Astrocyte of the cerebellum (primary cell): ENCODE measurements around the gene CAMK4.

Experiments used
- DNase-seq: peaks from one replicate; pipeline ENCODE4 v3.0.0-alpha.2; 2011; ENCODE audit warnings: low read depth
- H3K4me3 ChIP-seq: 2 replicates; pipeline ENCODE4 v1.5.1; 2011; ENCODE audit warnings: mild to moderate bottlenecking, low read depth, low read length, moderate library complexity
- CTCF ChIP-seq: IDR thresholded peaks from 2 replicates; pipeline ENCODE4 v1.5.1; 2012; ENCODE audit warnings: low read length, low read depth, moderate library complexity, mild to moderate bottlenecking; ENCODE audit errors: missing control alignments
- in situ Hi-C: cut with HindIII; loops from 2 replicates; pipeline ENCODE4 v1.10.0; 2017; ENCODE audit warnings: low sequenced_read_pairs

CAMK4 gene

GRCh38 chr5:111223787-111224560 is at the start of gene CAMK4:
Gene CAMK4 (plus strand): TSS chr5:111224384. CDS start chr5:111224484, 100 bp downstream.
- TF ChIP-seq CTCF, result no peak
- in situ Hi-C loops, result no loop called here
- peak; percentile 20 for DNase-seq
- H3K4me3 ChIP-seq, result peak within 1 kb of the TSS; percentile 63

GRCh38 chr5:111183064-111183463 is 41.1 kb upstream of the CAMK4 start:
- in situ Hi-C loops, result no loop called here
- DNase-seq, result no peak
- TF ChIP-seq CTCF, result no peak
- H3K4me3 ChIP-seq, result no peak overlapping the region

GRCh38 chr5:111187079-111187478 is 37.1 kb upstream of the CAMK4 start:
- in situ Hi-C loops, result no loop called here
- TF ChIP-seq CTCF, result no peak
- DNase-seq, result no peak
- no peak overlapping the region for H3K4me3 ChIP-seq

GRCh38 chr5:111194053-111194452 is 30.1 kb upstream of the CAMK4 start:
- TF ChIP-seq CTCF, result no peak
- no peak for DNase-seq
- no peak overlapping the region for H3K4me3 ChIP-seq
- in situ Hi-C loops, result no loop called here

GRCh38 chr5:111194925-111195324 is 29.3 kb upstream of the CAMK4 start:
- no peak overlapping the region for H3K4me3 ChIP-seq
- in situ Hi-C loops, result no loop called here
- no peak for DNase-seq
- no peak for TF ChIP-seq CTCF

GRCh38 chr5:111197523-111197922 is 26.7 kb upstream of the CAMK4 start:
- in situ Hi-C loops, result no loop called here
- TF ChIP-seq CTCF, result no peak
- DNase-seq, result no peak
- H3K4me3 ChIP-seq, result no peak overlapping the region
